Epidermal melanocyte (primary cell): Measurements from ENCODE around the gene TMEM250.
"Not testable (repeated sequence)": the region's sequence is repeated elsewhere in the genome, so short reads cannot be mapped to it uniquely, and the experiment has no call there.

Experiments used
- DNase-seq: peaks from one replicate; pipeline ENCODE4 v3.0.0; 2011; ENCODE audit warnings: low spot score; ENCODE audit not compliant: insufficient read length

TMEM250 gene

GRCh38 chr9:136112541-136112940 lies 6.1 kb downstream of the TMEM250 start:
- no peak for DNase-seq

- DNase-seq = no peak
Observed at GRCh38 chr9:136111910-136112309, 6.8 kb downstream of the TMEM250 start.

GRCh38 chr9:136111190-136111589 lies 7.5 kb downstream of the TMEM250 start:
- DNase-seq = no peak

GRCh38 chr9:136110082-136111061 lies 8.3 kb downstream of the TMEM250 start:
- DNase-seq = no peak

- DNase-seq = peak; percentile 99
Observed at GRCh38 chr9:136109351-136110081, 9.2 kb downstream of the TMEM250 start.

- DNase-seq = no peak
Observed at GRCh38 chr9:136108648-136109266, 9.9 kb downstream of the TMEM250 start.

GRCh38 chr9:136107953-136108647 lies 10.6 kb downstream of the TMEM250 start:
- DNase-seq = no peak

GRCh38 chr9:136107155-136107952 lies 11.3 kb downstream of the TMEM250 start:
- DNase-seq = no peak

- DNase-seq = peak; percentile 72
Observed at GRCh38 chr9:136105398-136106135, 13.1 kb downstream of the TMEM250 start.

- DNase-seq = no peak
Observed at GRCh38 chr9:136104916-136105315, 13.8 kb downstream of the TMEM250 start.

- DNase-seq = no peak
Observed at GRCh38 chr9:136104488-136104800, 14.2 kb downstream of the TMEM250 start.

- DNase-seq = no peak
Observed at GRCh38 chr9:136103651-136104487, 14.8 kb downstream of the TMEM250 start.

- not testable (repeated sequence) for DNase-seq
Observed at GRCh38 chr9:136101615-136102074, 17.0 kb downstream of the TMEM250 start.

GRCh38 chr9:136100700-136101614 lies 17.7 kb downstream of the TMEM250 start:
- DNase-seq = no peak

- DNase-seq = no peak
Observed at GRCh38 chr9:136099542-136099941, 19.1 kb downstream of the TMEM250 start.

- DNase-seq = no peak
Observed at GRCh38 chr9:136098844-136099243, 19.8 kb downstream of the TMEM250 start.

GRCh38 chr9:136098210-136098609 lies 20.5 kb downstream of the TMEM250 start:
- no peak for DNase-seq

GRCh38 chr9:136096505-136097001 lies 22.1 kb downstream of the TMEM250 start:
- DNase-seq = no peak
